MM.1S (cell line): ENCODE measurements around the gene MAN2A2.

ENCODE experiments used
- DNase-seq: peaks from one replicate; pipeline ENCODE4 v3.0.0-alpha.2; 2015
- H2AFZ ChIP-seq: fragments of 300-600 bp; sonication (generic); 2 replicates; pipeline ENCODE4 v1.6.0; 2016; ENCODE audit warnings: antibody characterized with exemption, low read length
- H3F3A ChIP-seq: fragments of 300-600 bp; sonication (generic); 2 replicates; pipeline ENCODE4 v1.6.1; 2016; ENCODE audit warnings: mild to moderate bottlenecking, antibody characterized with exemption, low read length, moderate library complexity, mixed read lengths; ENCODE audit not compliant: insufficient read depth
- H3K27ac ChIP-seq: fragments of 300-600 bp; sonication (generic); 2 replicates; pipeline ENCODE4 v1.5.1; 2016; ENCODE audit warnings: mild to moderate bottlenecking, low read length
- H3K27me3 ChIP-seq: fragments of 300-600 bp; sonication (generic); replicated peaks from 2 replicates; pipeline ENCODE4 v1.6.0; 2016; ENCODE audit warnings: low read length; ENCODE audit not compliant: insufficient read depth
- H3K36me3 ChIP-seq: fragments of 300-600 bp; sonication (generic); replicated peaks from 2 replicates; pipeline ENCODE4 v1.6.1; 2016; ENCODE audit warnings: mild to moderate bottlenecking, low read length, mixed read lengths; ENCODE audit not compliant: insufficient read depth
- H3K4me1 ChIP-seq: fragments of 300-600 bp; sonication (generic); 2 replicates; pipeline ENCODE4 v1.6.1; 2016; ENCODE audit warnings: low read length, mixed read lengths
- H3K4me2 ChIP-seq: fragments of 300-600 bp; sonication (generic); 2 replicates; pipeline ENCODE4 v1.6.0; 2016; ENCODE audit warnings: low read depth, low read length
- H3K4me3 ChIP-seq: fragments of 300-600 bp; sonication (generic); 2 replicates; pipeline ENCODE4 v1.5.1; 2016; ENCODE audit warnings: low read length, mixed read lengths
- H3K79me2 ChIP-seq: fragments of 300-600 bp; sonication (generic); 2 replicates; pipeline ENCODE4 v1.6.1; 2016; ENCODE audit warnings: mixed run types, low read length, mixed read lengths
- H3K9ac ChIP-seq: fragments of 300-600 bp; sonication (generic); 2 replicates; pipeline ENCODE4 v1.6.1; 2016; ENCODE audit warnings: low read length, mixed read lengths
- H3K9me2 ChIP-seq: fragments of 300-600 bp; sonication (generic); replicated peaks from 2 replicates; pipeline ENCODE4 v1.6.1; 2016; ENCODE audit warnings: mild to moderate bottlenecking, low read length, mixed read lengths; ENCODE audit not compliant: insufficient read depth
- H3K9me3 ChIP-seq: fragments of 300-600 bp; sonication (generic); replicated peaks from 2 replicates; pipeline ENCODE4 v1.6.1; 2016; ENCODE audit warnings: mild to moderate bottlenecking, low read length, mixed read lengths; ENCODE audit not compliant: insufficient read depth
- H4K20me1 ChIP-seq: fragments of 300-600 bp; sonication (generic); 2 replicates; pipeline ENCODE4 v1.6.1; 2016; ENCODE audit warnings: mild to moderate bottlenecking, low read length, moderate library complexity, mixed read lengths; ENCODE audit not compliant: insufficient read depth
- CTCF ChIP-seq: fragments of 300-600 bp; sonication (generic); IDR thresholded peaks from 2 replicates; pipeline ENCODE4 v1.5.1; 2016; ENCODE audit warnings: antibody characterized with exemption, low read length, mixed read lengths
- EZH2 ChIP-seq: fragments of 300-600 bp; sonication (generic); optimal IDR thresholded peaks from 2 replicates; pipeline ENCODE3; 2017; ENCODE audit warnings: low read depth, mild to moderate bottlenecking, antibody characterized with exemption, low read length, mixed read lengths
- EZH2phosphoT487 ChIP-seq: fragments of 300-600 bp; sonication (generic); IDR thresholded peaks from 2 replicates; pipeline ENCODE4 v1.6.1; 2018; ENCODE audit warnings: antibody characterized with exemption, low read length

Gene MAN2A2

GRCh38 chr15:90934256-90934948 is 31.3 kb downstream of the MAN2A2 start:
- H3K4me3 ChIP-seq = peak overlapping the region; percentile 96
- no peaks in the 10 kb centered on the region for H3K27me3 ChIP-seq
- H3K4me2 ChIP-seq = peak overlapping the region; percentile 76
- H4K20me1 ChIP-seq = no peaks in the 10 kb centered on the region
- H3K79me2 ChIP-seq = peaks cover 26% of the 10 kb centered on the region
- H3K27ac ChIP-seq = peak overlapping the region; percentile 69
- H3K9me3 ChIP-seq = no peaks in the 10 kb centered on the region
- H3F3A ChIP-seq = peaks cover 36% of the 10 kb centered on the region
- peaks cover 27% of the 10 kb centered on the region for H3K4me1 ChIP-seq
- H3K9ac ChIP-seq = peak overlapping the region; percentile 58
- peak; percentile 93 for DNase-seq
- TF ChIP-seq EZH2phosphoT487 (no peak), CTCF (peak; percentile 95), EZH2 (no peak)
- H3K36me3 ChIP-seq = no peaks in the 10 kb centered on the region
- H3K9me2 ChIP-seq = no peaks in the 10 kb centered on the region
- peak overlapping the region; percentile 78 for H2AFZ ChIP-seq

- Histone ChIP-seq H3K36me3 (no peaks in the 10 kb centered on the region), H3K27ac (peak within 1 kb of the TSS; percentile 69), H3K4me3 (peak within 1 kb of the TSS; percentile 96), H3K9ac (peak within 1 kb of the TSS; percentile 87), H3K9me3 (no peaks in the 10 kb centered on the region), H3F3A (peaks cover 28% of the 10 kb centered on the region), H3K9me2 (no peaks in the 10 kb centered on the region), H4K20me1 (no peaks in the 10 kb centered on the region), H2AFZ (peak within 1 kb of the TSS; percentile 78), H3K4me1 (peaks cover 27% of the 10 kb centered on the region), H3K27me3 (no peaks in the 10 kb centered on the region), H3K4me2 (peak within 1 kb of the TSS; percentile 96), H3K79me2 (peaks cover 29% of the 10 kb centered on the region)
- TF ChIP-seq CTCF = no peak
- peak; percentile 97 for DNase-seq
These were observed 32.0 kb downstream of the MAN2A2 start, which contains the start of gene UNC45A for GRCh38 chr15:90934949-90935751. Gene UNC45A, plus strand, starts transcription at chr15:90935285. Its CDS starts 40 bp downstream, at chr15:90935325.

- H3K27ac ChIP-seq = no peak overlapping the region
- no peaks in the 10 kb centered on the region for H4K20me1 ChIP-seq
- no peak overlapping the region for H3K4me3 ChIP-seq
- H3K9me3 ChIP-seq = no peaks in the 10 kb centered on the region
- H3K9me2 ChIP-seq = no peaks in the 10 kb centered on the region
- H3K4me2 ChIP-seq = 0 out of 2 replicates have a peak overlapping the region, but pooled peaks have one; percentile 96
- no peak overlapping the region for H2AFZ ChIP-seq
- H3K79me2 ChIP-seq = peaks cover 23% of the 10 kb centered on the region
- DNase-seq = no peak
- H3K9ac ChIP-seq = no peak overlapping the region
- no peaks in the 10 kb centered on the region for H3K36me3 ChIP-seq
- TF ChIP-seq EZH2 (no peak), CTCF (no peak), EZH2phosphoT487 (no peak)
- H3K4me1 ChIP-seq = peaks cover 22% of the 10 kb centered on the region
- peaks cover 13% of the 10 kb centered on the region for H3F3A ChIP-seq
- H3K27me3 ChIP-seq = no peaks in the 10 kb centered on the region
These were observed 33.7 kb downstream of the MAN2A2 start for GRCh38 chr15:90936823-90937222.
